Stimulated activated naive B cell treated with anti-CD40 and anti-IgM and Interleukin-4, amounts not matched to agents 10 μg/mL and 1 μg/mL and 100 μg/mL, for 72 hours (primary cell): ENCODE data around the gene IL19.
A peak's percentile ranks its signal among the peaks of the same experiment; 100 is the strongest.
"Not testable (repeated sequence)": the region's sequence is repeated elsewhere in the genome, so short reads cannot be mapped to it uniquely, and the experiment has no call there.

Experiments
- ATAC-seq, 2 donors: fragments of 150-1000 bp; cut with Tn5 transposase; replicated peaks; 2 replicates each; pipeline ENCODE4 v1.10.0; 2021; ENCODE audit warnings: moderate library complexity in 1 of 2
- DNase-seq: peaks from one replicate; pipeline ENCODE4 v3.0.0; 2021
- H3K27ac Mint-ChIP-seq: one replicate; pipeline ENCODE4 v1.8.0; 2022; ENCODE audit warnings: mild to moderate bottlenecking, mixed read lengths
- H3K27me3 Mint-ChIP-seq, 2 donors: one replicate each; pipeline ENCODE4 v1.8.0; 2022; ENCODE audit warnings: mixed read lengths in 2 of 2
- H3K36me3 Mint-ChIP-seq, 2 donors: one replicate each; pipeline ENCODE4 v1.8.0; 2022; ENCODE audit warnings: mixed read lengths in 2 of 2, mild to moderate bottlenecking in 1 of 2
- H3K4me1 Mint-ChIP-seq, 2 donors: one replicate each; pipeline ENCODE4 v1.8.0; 2022; ENCODE audit warnings: mixed read lengths in 2 of 2, mild to moderate bottlenecking in 1 of 2
- H3K4me3 Mint-ChIP-seq, 2 donors: one replicate each; pipeline ENCODE4 v1.8.0; 2022; ENCODE audit warnings: mild to moderate bottlenecking in 2 of 2, mixed read lengths in 2 of 2, moderate library complexity in 1 of 2
- H3K9me3 Mint-ChIP-seq, 2 donors: one replicate each; pipeline ENCODE4 v1.8.0; 2022; ENCODE audit warnings: mixed read lengths in 2 of 2, mild to moderate bottlenecking in 1 of 2

IL19 gene

GRCh38 chr1:206753141-206753540, 17.4 kb upstream of the IL19 start:
- DNase-seq (no peak), ATAC-seq (peak in 1 of 2 donors; percentile 61)
- Mint-ChIP-seq H3K27ac (no peak overlapping the region), H3K9me3 (no peaks in the 10 kb centered on the region), H3K27me3 (no peaks in the 10 kb centered on the region), H3K4me3 (no peak overlapping the region), H3K36me3 (no peaks in the 10 kb centered on the region), H3K4me1 (peaks cover 15 to 26% of the 10 kb centered on the region in 2 donors)

- Mint-ChIP-seq H3K9me3 (no peaks in the 10 kb centered on the region), H3K27ac (peak overlapping the region; percentile 33), H3K36me3 (no peaks in the 10 kb centered on the region), H3K27me3 (no peaks in the 10 kb centered on the region), H3K4me1 (peaks cover 12 to 20% of the 10 kb centered on the region in 2 donors), H3K4me3 (no peak overlapping the region)
- ATAC-seq (no peak), DNase-seq (no peak)
These were observed 16.6 kb upstream of the IL19 start for GRCh38 chr1:206754011-206754410.

GRCh38 chr1:206757524-206758266, 12.9 kb upstream of the IL19 start:
- Mint-ChIP-seq H3K27ac (no peak overlapping the region), H3K36me3 (no peaks in the 10 kb centered on the region), H3K4me3 (no peak overlapping the region), H3K4me1 (peaks cover 9 to 14% of the 10 kb centered on the region in 2 donors), H3K9me3 (no peaks in the 10 kb centered on the region), H3K27me3 (no peaks in the 10 kb centered on the region)
- ATAC-seq (peak; percentile 47 to 60), DNase-seq (no peak)

GRCh38 chr1:206760590-206760989, 10.0 kb upstream of the IL19 start:
- H3K27me3 Mint-ChIP-seq, result peaks cover 0 to 8% of the 10 kb centered on the region in 2 donors
- ATAC-seq, result no peak

GRCh38 chr1:206761159-206761768, 9.3 kb upstream of the IL19 start:
- H3K36me3 Mint-ChIP-seq, result no peaks in the 10 kb centered on the region
- H3K4me3 Mint-ChIP-seq, result no peak overlapping the region
- no peak overlapping the region for H3K27ac Mint-ChIP-seq
- H3K9me3 Mint-ChIP-seq, result no peaks in the 10 kb centered on the region
- H3K4me1 Mint-ChIP-seq, result peaks cover 4 to 11% of the 10 kb centered on the region in 2 donors
- peaks cover 0 to 8% of the 10 kb centered on the region in 2 donors for H3K27me3 Mint-ChIP-seq
- no peak for ATAC-seq
- DNase-seq, result no peak

More at GRCh38 chr1:206760590-206760989, 10.0 kb upstream of the IL19 start:
- no peak overlapping the region for H3K4me3 Mint-ChIP-seq
- peaks cover 0 to 5% of the 10 kb centered on the region in 2 donors for H3K4me1 Mint-ChIP-seq
- H3K27ac Mint-ChIP-seq, result no peak overlapping the region
- no peaks in the 10 kb centered on the region for H3K9me3 Mint-ChIP-seq
- no peak for DNase-seq
- H3K36me3 Mint-ChIP-seq, result no peaks in the 10 kb centered on the region

- H3K4me3 Mint-ChIP-seq, ATAC-seq, H3K9me3 Mint-ChIP-seq, H3K27me3 Mint-ChIP-seq, DNase-seq, H3K36me3 Mint-ChIP-seq: not testable (repeated sequence)
- Mint-ChIP-seq H3K4me1 (peaks cover 14 to 20% of the 10 kb centered on the region in 2 donors), H3K27ac (peak overlapping the region; percentile 62)
These were observed 7.7 kb upstream of the IL19 start for GRCh38 chr1:206762741-206763364.

GRCh38 chr1:206765771-206766170, 4.8 kb upstream of the IL19 start:
- ATAC-seq, DNase-seq, H3K9me3 Mint-ChIP-seq, H3K27ac Mint-ChIP-seq, H3K4me3 Mint-ChIP-seq, H3K27me3 Mint-ChIP-seq, H3K36me3 Mint-ChIP-seq: not testable (repeated sequence)
- peaks cover 36 to 49% of the 10 kb centered on the region in 2 donors for H3K4me1 Mint-ChIP-seq

- peaks cover 41 to 55% of the 10 kb centered on the region in 2 donors for H3K4me1 Mint-ChIP-seq
- no peaks in the 10 kb centered on the region for H3K9me3 Mint-ChIP-seq
- DNase-seq (peak; percentile 63), ATAC-seq (peak; percentile 83 to 84)
- H3K4me3 Mint-ChIP-seq, result no peak overlapping the region
- H3K27ac Mint-ChIP-seq, result peak overlapping the region; percentile 74
- H3K27me3 Mint-ChIP-seq, result peaks cover 0 to 8% of the 10 kb centered on the region in 2 donors
- H3K36me3 Mint-ChIP-seq, result no peaks in the 10 kb centered on the region
These were observed 4.2 kb upstream of the IL19 start for GRCh38 chr1:206766251-206766856.

- Mint-ChIP-seq H3K27me3 (no peaks in the 10 kb centered on the region), H3K4me1 (peaks cover 61 to 78% of the 10 kb centered on the region in 2 donors), H3K27ac (peak overlapping the region; percentile 75), H3K36me3 (no peaks in the 10 kb centered on the region), H3K4me3 (peak overlapping the region in 1 of 2 donors; percentile 16), H3K9me3 (no peaks in the 10 kb centered on the region)
- no peak for DNase-seq
- ATAC-seq, result no peak
These were observed 1.9 kb upstream of the IL19 start for GRCh38 chr1:206768472-206769303.

GRCh38 chr1:206769304-206769731, 1.3 kb upstream of the IL19 start:
- no peaks in the 10 kb centered on the region for H3K27me3 Mint-ChIP-seq
- peak; percentile 67 to 72 for ATAC-seq
- no peaks in the 10 kb centered on the region for H3K36me3 Mint-ChIP-seq
- no peak for DNase-seq
- H3K27ac Mint-ChIP-seq, result peak overlapping the region; percentile 75
- H3K4me1 Mint-ChIP-seq, result peaks cover 66 to 84% of the 10 kb centered on the region in 2 donors
- peak overlapping the region; percentile 16 to 26 for H3K4me3 Mint-ChIP-seq
- H3K9me3 Mint-ChIP-seq, result no peaks in the 10 kb centered on the region

- peaks cover 66 to 89% of the 10 kb centered on the region in 2 donors for H3K4me1 Mint-ChIP-seq
- DNase-seq, result no peak
- H3K4me3 Mint-ChIP-seq, result peak overlapping the region; percentile 52 to 67
- H3K9me3 Mint-ChIP-seq, result no peaks in the 10 kb centered on the region
- H3K27me3 Mint-ChIP-seq, result no peaks in the 10 kb centered on the region
- no peak for ATAC-seq
- peak overlapping the region; percentile 78 for H3K27ac Mint-ChIP-seq
- no peaks in the 10 kb centered on the region for H3K36me3 Mint-ChIP-seq
These were observed 742 bp downstream of the IL19 start for GRCh38 chr1:206771338-206771692.

GRCh38 chr1:206772243-206772937, 1.8 kb downstream of the IL19 start, which contains the start of gene IL10:
TSS of gene IL10 (minus strand) at chr1:206772494. CDS start at chr1:206772435, 59 bp downstream.
- H3K9me3 Mint-ChIP-seq, result no peaks in the 10 kb centered on the region
- peaks cover 57 to 78% of the 10 kb centered on the region in 2 donors for H3K4me1 Mint-ChIP-seq
- no peak for DNase-seq
- H3K27me3 Mint-ChIP-seq, result no peaks in the 10 kb centered on the region
- H3K4me3 Mint-ChIP-seq, result peak within 1 kb of the TSS; percentile 66 to 70
- no peaks in the 10 kb centered on the region for H3K36me3 Mint-ChIP-seq
- no peak for ATAC-seq
- peak within 1 kb of the TSS; percentile 49 for H3K27ac Mint-ChIP-seq

- Mint-ChIP-seq H3K4me3 (no peak overlapping the region), H3K4me1 (peaks cover 47 to 64% of the 10 kb centered on the region in 2 donors), H3K36me3 (no peaks in the 10 kb centered on the region), H3K9me3 (no peaks in the 10 kb centered on the region), H3K27me3 (no peaks in the 10 kb centered on the region), H3K27ac (no peak overlapping the region)
- ATAC-seq, result peak; percentile 61 to 64
- no peak for DNase-seq
These were observed 3.5 kb downstream of the IL19 start for GRCh38 chr1:206774093-206774492.
